OCI-LY1 (cell line): ENCODE measurements around the gene SLC5A9.

ENCODE experiments used
- H2AFZ ChIP-seq: fragments of 200-600 bp; sonication (generic), shearing (Covaris generic); 2 replicates; pipeline ENCODE4 v1.6.0; 2014; ENCODE audit warnings: antibody characterized with exemption, mild to moderate bottlenecking, low read length
- H3F3A ChIP-seq: fragments of 200-600 bp; sonication (generic), shearing (Covaris generic); 2 replicates; pipeline ENCODE4 v1.6.0; 2014; ENCODE audit warnings: mild to moderate bottlenecking, antibody characterized with exemption, low read length, moderate library complexity; ENCODE audit not compliant: insufficient read depth
- H3K27ac ChIP-seq: fragments of 200-600 bp; sonication (generic); 2 replicates; pipeline ENCODE4 v1.5.1; 2014; ENCODE audit warnings: low read length, mixed run types, mild to moderate bottlenecking, low read depth; ENCODE audit not compliant: poor library complexity, severe bottlenecking
- H3K27me3 ChIP-seq: fragments of 200-600 bp; sonication (generic); 2 replicates; pipeline ENCODE4 v1.6.0; 2014; ENCODE audit warnings: antibody characterized with exemption, mild to moderate bottlenecking, low read length, moderate library complexity; ENCODE audit not compliant: insufficient read depth
- H3K36me3 ChIP-seq: fragments of 200-600 bp; sonication (generic); 2 replicates; pipeline ENCODE4 v1.6.1; 2014; ENCODE audit warnings: mild to moderate bottlenecking, antibody characterized with exemption, low read length, moderate library complexity, mixed read lengths; ENCODE audit not compliant: insufficient read depth
- H3K4me1 ChIP-seq: fragments of 200-600 bp; sonication (generic); 2 replicates; pipeline ENCODE4 v1.5.1; 2014; ENCODE audit warnings: mild to moderate bottlenecking, low read length, moderate library complexity; ENCODE audit not compliant: insufficient read depth, severe bottlenecking
- H3K4me2 ChIP-seq: fragments of 200-600 bp; sonication (generic), shearing (Covaris generic); 2 replicates; pipeline ENCODE4 v1.6.1; 2014; ENCODE audit warnings: low read length
- H3K4me3 ChIP-seq: fragments of 200-600 bp; sonication (generic); 2 replicates; pipeline ENCODE4 v1.5.1; 2014; ENCODE audit warnings: low read length, low read depth, mild to moderate bottlenecking, mixed read lengths; ENCODE audit not compliant: poor library complexity, severe bottlenecking
- H3K79me2 ChIP-seq: fragments of 200-600 bp; shearing (Covaris generic); 2 replicates; pipeline ENCODE4 v1.6.1; 2016; ENCODE audit warnings: mixed run types, low read length, mixed read lengths; ENCODE audit not compliant: insufficient read depth
- H3K9ac ChIP-seq: fragments of 200-600 bp; sonication (generic), shearing (Covaris generic); 2 replicates; pipeline ENCODE4 v1.6.1; 2014; ENCODE audit warnings: mild to moderate bottlenecking, low read length, mixed read lengths
- H3K9me2 ChIP-seq: fragments of 200-600 bp; sonication (generic), shearing (Covaris generic); 2 replicates; pipeline ENCODE4 v1.6.1; 2014; ENCODE audit warnings: low read depth, mild to moderate bottlenecking, low read length, mixed read lengths
- H3K9me3 ChIP-seq: fragments of 200-600 bp; shearing (Covaris generic); 2 replicates; pipeline ENCODE4 v1.6.1; 2014; ENCODE audit warnings: low read length, mixed read lengths
- H4K20me1 ChIP-seq: fragments of 200-600 bp; sonication (generic), shearing (Covaris generic); 2 replicates; pipeline ENCODE4 v1.6.0; 2016; ENCODE audit warnings: mild to moderate bottlenecking, low read length; ENCODE audit not compliant: insufficient read depth
- CTCF ChIP-seq: fragments of 200-600 bp; sonication (generic), shearing (Covaris generic); IDR thresholded peaks from 2 replicates; pipeline ENCODE4 v1.5.1; 2017; ENCODE audit warnings: mild to moderate bottlenecking, antibody characterized with exemption, low read length, moderate library complexity, mixed read lengths
- EZH2 ChIP-seq: fragments of 200-600 bp; sonication (generic), shearing (Covaris generic); IDR thresholded peaks from 2 replicates; pipeline ENCODE4 v1.8.0; 2017; ENCODE audit warnings: borderline replicate concordance, mixed run types, mild to moderate bottlenecking, antibody characterized with exemption, low read length, moderate library complexity, mixed read lengths

SLC5A9 gene

DNA sequence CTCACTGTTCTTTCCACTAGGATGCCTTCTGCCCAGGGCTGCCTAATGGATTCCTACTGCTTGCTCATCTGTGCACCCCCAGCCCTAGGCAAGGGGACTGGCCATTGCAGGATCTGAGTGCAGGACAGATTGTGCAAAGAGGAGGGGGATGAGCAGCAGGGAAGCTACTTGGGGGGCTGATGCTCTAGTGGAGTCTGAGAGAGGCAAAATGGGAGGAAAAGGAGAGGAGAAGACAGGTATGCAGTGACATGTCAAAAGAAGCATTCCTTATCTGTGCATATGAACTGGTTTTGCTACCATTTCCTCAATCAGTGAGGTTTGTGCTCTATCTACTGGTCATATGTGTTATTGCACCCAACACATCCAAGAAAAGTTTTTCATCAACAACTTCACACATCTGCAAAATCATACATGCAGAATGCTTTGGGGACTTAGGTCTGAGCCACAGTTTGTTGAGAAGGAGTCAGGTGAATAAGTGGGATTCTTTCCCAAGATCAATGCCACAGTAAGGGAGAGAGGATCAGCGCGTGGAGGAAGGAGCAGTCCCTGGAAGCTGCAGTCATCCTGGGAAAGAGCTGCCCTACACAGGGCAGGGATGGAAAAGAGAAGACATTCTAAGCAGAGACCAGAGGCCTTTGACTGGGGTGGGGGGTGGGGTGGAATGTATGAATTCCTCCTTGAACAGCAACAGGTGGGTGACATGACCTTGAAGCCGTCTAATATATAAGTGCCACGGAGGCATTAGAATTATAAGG is 14.4 kb downstream of the SLC5A9 start:
- no peak overlapping the region for H3K4me3 ChIP-seq
- TF ChIP-seq EZH2 (no peak), CTCF (peak; percentile 70)
- no peaks in the 10 kb centered on the region for H3K4me1 ChIP-seq

GRCh38 chr1:48242141-48242736 is 19.7 kb downstream of the SLC5A9 start:
- Histone ChIP-seq H3K27ac (no peak overlapping the region), H4K20me1 (no peaks in the 10 kb centered on the region), H3K79me2 (no peaks in the 10 kb centered on the region), H3K9me3 (no peaks in the 10 kb centered on the region), H3K36me3 (no peaks in the 10 kb centered on the region), H3K27me3 (no peaks in the 10 kb centered on the region), H3K4me1 (no peaks in the 10 kb centered on the region), H3K9me2 (no peaks in the 10 kb centered on the region), H3F3A (no peaks in the 10 kb centered on the region), H3K4me3 (no peak overlapping the region), H2AFZ (no peak overlapping the region), H3K9ac (no peak overlapping the region), H3K4me2 (no peak overlapping the region)
- no peak for TF ChIP-seq EZH2
- TF ChIP-seq CTCF: no peak

More for the DNA sequence above, 14.4 kb downstream of the SLC5A9 start:
- H2AFZ ChIP-seq: no peak overlapping the region
- H4K20me1 ChIP-seq: no peaks in the 10 kb centered on the region
- no peaks in the 10 kb centered on the region for H3K27me3 ChIP-seq
- H3F3A ChIP-seq: no peaks in the 10 kb centered on the region
- no peaks in the 10 kb centered on the region for H3K9me3 ChIP-seq
- no peaks in the 10 kb centered on the region for H3K9me2 ChIP-seq
- H3K36me3 ChIP-seq: no peaks in the 10 kb centered on the region
- no peak overlapping the region for H3K4me2 ChIP-seq
- H3K9ac ChIP-seq: no peak overlapping the region
- H3K27ac ChIP-seq: no peak overlapping the region
- no peaks in the 10 kb centered on the region for H3K79me2 ChIP-seq

- Histone ChIP-seq H3K9me2 (no peaks in the 10 kb centered on the region), H4K20me1 (no peaks in the 10 kb centered on the region), H2AFZ (no peak overlapping the region), H3K4me1 (no peaks in the 10 kb centered on the region), H3K36me3 (no peaks in the 10 kb centered on the region), H3K9me3 (no peaks in the 10 kb centered on the region), H3F3A (no peaks in the 10 kb centered on the region), H3K27ac (no peak overlapping the region), H3K4me2 (no peak overlapping the region), H3K27me3 (no peaks in the 10 kb centered on the region), H3K4me3 (no peak overlapping the region), H3K79me2 (no peaks in the 10 kb centered on the region), H3K9ac (no peak overlapping the region)
- TF ChIP-seq EZH2 (no peak), CTCF (no peak)
Observed at GRCh38 chr1:48245106-48245505, 22.6 kb downstream of the SLC5A9 start.
